HG02642 (cell line): ENCODE measurements around the gene POLRMT.
"Not testable (repeated sequence)": the region's sequence is repeated elsewhere in the genome, so short reads cannot be mapped to it uniquely, and the experiment has no call there.

Experiments used
- ATAC-seq: cut with Tn5 transposase; IDR thresholded peaks from one replicate; pipeline ENCODE4 v1.9.1; 2021; ENCODE audit warnings: mild to moderate bottlenecking; ENCODE audit not compliant: unreplicated experiment, poor library complexity

Gene POLRMT

GRCh38 chr19:633068-633785 lies at the start of gene POLRMT:
POLRMT (minus strand) TSS chr19:633537; CDS start chr19:633512, 25 bp downstream.
- peak; percentile 86 for ATAC-seq

GRCh38 chr19:682678-683320 lies 49.5 kb upstream of the POLRMT start:
- ATAC-seq: no peak

GRCh38 chr19:681029-682019 lies 48.0 kb upstream of the POLRMT start:
- ATAC-seq: no peak

- peak; percentile 74 for ATAC-seq
Measured at GRCh38 chr19:680287-681028, 47.1 kb upstream of the POLRMT start.

- ATAC-seq: peak; percentile 20
Measured at GRCh38 chr19:679418-680286, 46.3 kb upstream of the POLRMT start.

GRCh38 chr19:678791-679388 lies 45.6 kb upstream of the POLRMT start:
- no peak for ATAC-seq

GRCh38 chr19:677601-678436 lies 44.5 kb upstream of the POLRMT start:
- ATAC-seq: no peak

- no peak for ATAC-seq
Measured at GRCh38 chr19:677201-677600, 43.9 kb upstream of the POLRMT start.

GRCh38 chr19:676339-677105 lies 43.2 kb upstream of the POLRMT start, which contains the start of gene FSTL3:
FSTL3 (plus strand) TSS chr19:676392; CDS start chr19:676424, 32 bp downstream.
- ATAC-seq: no peak

GRCh38 chr19:676007-676338 lies 42.6 kb upstream of the POLRMT start:
- no peak for ATAC-seq

GRCh38 chr19:674282-675151 lies 41.2 kb upstream of the POLRMT start:
- no peak for ATAC-seq

GRCh38 chr19:670609-671075 lies 37.3 kb upstream of the POLRMT start:
- ATAC-seq: no peak

- ATAC-seq: not testable (repeated sequence)
Measured at GRCh38 chr19:668675-669434, 35.5 kb upstream of the POLRMT start.

- ATAC-seq: not testable (repeated sequence)
Measured at GRCh38 chr19:666985-667573, 33.7 kb upstream of the POLRMT start.

- no peak for ATAC-seq
Measured at GRCh38 chr19:664913-665443, 31.6 kb upstream of the POLRMT start.
